LoVo (cell line): Measurements from ENCODE around the gene L1CAM.
"Not testable (repeated sequence)": the region's sequence is repeated elsewhere in the genome, so short reads cannot be mapped to it uniquely, and the experiment has no call there.

Experiments
- DNase-seq: peaks from one replicate; pipeline ENCODE4 v3.0.0-alpha.2; 2016; ENCODE audit warnings: low spot score

The L1CAM gene

GRCh38 chrX:153829799-153830639, 56.0 kb downstream of the L1CAM start, which contains the start of gene PDZD4:
PDZD4 (minus strand) TSS chrX:153830544; CDS start chrX:153830298, 246 bp downstream.
- no peak for DNase-seq

- no peak for DNase-seq
These were observed 56.5 kb downstream of the L1CAM start for GRCh38 chrX:153829549-153829798.

GRCh38 chrX:153828723-153829548, 57.0 kb downstream of the L1CAM start:
- DNase-seq, result no peak

GRCh38 chrX:153828308-153828707, 57.7 kb downstream of the L1CAM start:
- DNase-seq, result no peak

- no peak for DNase-seq
These were observed 58.1 kb downstream of the L1CAM start for GRCh38 chrX:153827903-153828302.

GRCh38 chrX:153827016-153827415, 59.0 kb downstream of the L1CAM start:
- no peak for DNase-seq

- DNase-seq, result no peak
These were observed 60.9 kb downstream of the L1CAM start for GRCh38 chrX:153825042-153825441.

- no peak for DNase-seq
These were observed 61.6 kb downstream of the L1CAM start for GRCh38 chrX:153824348-153824747.

- no peak for DNase-seq
These were observed 64.9 kb downstream of the L1CAM start for GRCh38 chrX:153821066-153821465.

GRCh38 chrX:153820601-153821000, 65.4 kb downstream of the L1CAM start:
- no peak for DNase-seq

- no peak for DNase-seq
These were observed 66.5 kb downstream of the L1CAM start for GRCh38 chrX:153819384-153820040.

GRCh38 chrX:153818571-153819383, 67.2 kb downstream of the L1CAM start:
- peak; percentile 38 for DNase-seq

GRCh38 chrX:153818064-153818463, 67.9 kb downstream of the L1CAM start:
- not testable (repeated sequence) for DNase-seq

- no peak for DNase-seq
These were observed 68.9 kb downstream of the L1CAM start for GRCh38 chrX:153816831-153817690.

GRCh38 chrX:153814591-153815315, 71.2 kb downstream of the L1CAM start:
- no peak for DNase-seq

- no peak for DNase-seq
These were observed 72.8 kb downstream of the L1CAM start for GRCh38 chrX:153813161-153813560.

- DNase-seq, result no peak
These were observed 73.8 kb downstream of the L1CAM start for GRCh38 chrX:153812220-153812619.
